ENCODE results near the gene PIGR. TPM values are rescaled to one million over a fixed set of nuclear protein-coding genes. Genes with fewer than 3 reads are reported as not detected.

PIGR gene
- total and polyA plus RNA-seq, 3 donors from 2014 or later, result 0.38 TPM; not detected in 2

GRCh38 chr1:206898089-206898914, 48.0 kb downstream of the PIGR start:
- no peak for DNase-seq
- Histone ChIP-seq H3K36me3 (ENCODE audit: low read depth, missing control alignments) (no peaks in the 10 kb centered on the region), H3K27ac (no peak overlapping the region), H3K4me3 (no peak overlapping the region), H3K27me3 (no peaks in the 10 kb centered on the region), H3K9me3 (no peaks in the 10 kb centered on the region), H3K4me1 (no peaks in the 10 kb centered on the region)
- 80% methylated on average over 10 to 11 of the region's 11 CpGs for WGBS, 2 donors
- intact Hi-C loops (cut with DNase I; ENCODE audit: low total_unique reads), result no loop called here
- TF ChIP-seq POLR2A (IDR thresholded peaks at IDR 0.05) (no peak), CTCF (IDR thresholded peaks at IDR 0.05) (no peak)

- TF ChIP-seq CTCF (IDR thresholded peaks at IDR 0.05) (no peak), POLR2A (IDR thresholded peaks at IDR 0.05) (no peak)
These were observed 49.1 kb downstream of the PIGR start, which contains the start of gene IL24 for GRCh38 chr1:206897175-206897574. Gene IL24 (plus strand): TSS chr1:206897443. CDS start chr1:206897833, 390 bp downstream.

DNA sequence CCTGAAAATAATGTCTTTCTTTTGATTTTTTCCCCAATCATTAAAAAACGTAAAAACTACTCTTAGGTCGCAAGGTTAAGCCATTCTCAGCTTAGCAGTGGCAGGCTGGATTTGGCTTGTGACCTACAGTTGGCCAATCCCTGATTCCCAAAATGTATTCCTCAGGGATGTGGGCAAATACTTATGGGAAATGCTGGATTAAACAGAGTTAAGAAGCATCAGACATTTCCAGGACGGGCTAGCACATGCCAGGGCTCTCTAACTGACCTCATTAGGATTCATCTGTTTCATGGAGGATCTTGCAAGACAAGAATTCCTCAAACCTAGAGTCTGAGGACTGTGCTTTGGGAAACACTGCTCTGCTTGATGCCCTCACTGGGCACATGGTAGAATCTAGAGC, 50.0 kb downstream of the PIGR start:
- no peak for DNase-seq
- H3K27me3 ChIP-seq, result no peaks in the 10 kb centered on the region
- no peak for TF ChIP-seq POLR2A (IDR thresholded peaks at IDR 0.05)
- TF ChIP-seq CTCF (IDR thresholded peaks at IDR 0.05), result no peak
- H3K36me3 ChIP-seq (ENCODE audit: low read depth, missing control alignments), result no peaks in the 10 kb centered on the region
- no peak overlapping the region for H3K4me3 ChIP-seq
- no peaks in the 10 kb centered on the region for H3K9me3 ChIP-seq
- intact Hi-C loops (cut with DNase I; ENCODE audit: low total_unique reads), result no loop called here
- H3K27ac ChIP-seq, result no peak overlapping the region
- WGBS, 2 donors, result 69 to 81% methylated on average over 3 of the region's 3 CpGs
- no peaks in the 10 kb centered on the region for H3K4me1 ChIP-seq

More at GRCh38 chr1:206897175-206897574, 49.1 kb downstream of the PIGR start, which contains the start of gene IL24:
- no peak within 1 kb of the TSS for H3K27ac ChIP-seq
- intact Hi-C loops (cut with DNase I; ENCODE audit: low total_unique reads), result no loop called here
- H3K4me1 ChIP-seq, result no peaks in the 10 kb centered on the region
- 87 to 98% methylated on average over 4 of the region's 4 CpGs for WGBS, 2 donors
- no peaks in the 10 kb centered on the region for H3K9me3 ChIP-seq
- no peak within 1 kb of the TSS for H3K4me3 ChIP-seq
- H3K27me3 ChIP-seq, result no peaks in the 10 kb centered on the region
- no peak for DNase-seq
- no peaks in the 10 kb centered on the region for H3K36me3 ChIP-seq (ENCODE audit: low read depth, missing control alignments)

- Histone ChIP-seq H3K4me1 (no peaks in the 10 kb centered on the region), H3K36me3 (ENCODE audit: low read depth, missing control alignments) (no peaks in the 10 kb centered on the region), H3K4me3 (no peak overlapping the region), H3K9me3 (no peaks in the 10 kb centered on the region), H3K27me3 (no peaks in the 10 kb centered on the region), H3K27ac (no peak overlapping the region)
- intact Hi-C loops (cut with DNase I; ENCODE audit: low total_unique reads), result no loop called here
- 66% methylated on average over 3 of the region's 3 CpGs for WGBS, 2 donors
- no peak for DNase-seq
- TF ChIP-seq POLR2A (IDR thresholded peaks at IDR 0.05) (no peak), CTCF (IDR thresholded peaks at IDR 0.05) (no peak)
These were observed 50.4 kb downstream of the PIGR start for GRCh38 chr1:206895837-206896242.

Data from testis (tissue), 3 donors.